Mesenteric fat pad (tissue), 1 donor: Measurements from ENCODE around the gene LIPG. TPM values are rescaled to one million over a fixed set of nuclear protein-coding genes. Genes with fewer than 3 reads are reported as not detected.
A peak's percentile ranks its signal among the peaks of the same experiment; 100 is the strongest.

Source experiments
- DNase-seq: peaks from one replicate; pipeline ENCODE4 v3.0.0-alpha.2; 2020; ENCODE audit warnings: low spot score
- total RNA-seq: library from RNA; stranded (reverse); fragmentation: NEBNext Ultra II Directional; extraction: Animal tissue kit (Norgen Biotek cat#: 25700); gene quantifications from one replicate; pipeline ENCODE4 v1.2.1, GENCODE V29; 2021
- donor health status: DM: yes; HTN: yes; CAD: no.

LIPG gene
- total RNA-seq, 1 donor from 2014 or later = 2.2 TPM

- DNase-seq = peak; percentile 64
These were observed 69.4 kb downstream of the LIPG start for GRCh38 chr18:49631146-49631866.

GRCh38 chr18:49632588-49632987, 70.7 kb downstream of the LIPG start:
- peak; percentile 5 for DNase-seq

- DNase-seq = peak; percentile 30
These were observed 76.4 kb downstream of the LIPG start for GRCh38 chr18:49638209-49638785.

GRCh38 chr18:49638891-49639557, 77.2 kb downstream of the LIPG start:
- DNase-seq = peak; percentile 39

GRCh38 chr18:49639643-49640391, 78.0 kb downstream of the LIPG start:
- DNase-seq = peak; percentile 87

- DNase-seq = peak; percentile 51
These were observed 78.9 kb downstream of the LIPG start for GRCh38 chr18:49640741-49641140.

GRCh38 chr18:49645196-49645595, 83.3 kb downstream of the LIPG start:
- peak; percentile 16 for DNase-seq

- DNase-seq = peak; percentile 89
These were observed 84.0 kb downstream of the LIPG start for GRCh38 chr18:49645841-49646351.

GRCh38 chr18:49646873-49647272, 85.0 kb downstream of the LIPG start:
- peak; percentile 2 for DNase-seq

- DNase-seq = peak; percentile 43
These were observed 85.8 kb downstream of the LIPG start for GRCh38 chr18:49647496-49648168.

GRCh38 chr18:49648326-49648725, 86.5 kb downstream of the LIPG start:
- peak; percentile 86 for DNase-seq

Other genes with a start within 250 kb of the LIPG start
- 60.8 TPM for gene DYM, start 101.4 kb upstream of the LIPG start, total RNA-seq
- 46.5 TPM for gene C18orf32, start 74.8 kb upstream of the LIPG start, total RNA-seq
- 1,175 TPM for gene RPL17, start 69.6 kb upstream of the LIPG start, total RNA-seq